SK-MEL-5 (cell line): ENCODE measurements around the gene SOCS1. TPM values are rescaled to one million over a fixed set of nuclear protein-coding genes. Genes with fewer than 3 reads are reported as not detected.

ENCODE experiments used
- DNase-seq: peaks from one replicate; pipeline ENCODE4 v3.0.0-alpha.2; 2016; ENCODE audit warnings: low read depth, low spot score
- in situ Hi-C: cut with HindIII; loops from 2 replicates; pipeline ENCODE4 v1.10.0; 2016; ENCODE audit warnings: low sequenced_read_pairs, high pct_unique_total_duplicates, low pct_unique_long_range_greater_than_20kb
- total RNA-seq: library from RNA; depleted of rRNA; stranded (reverse); fragments of >200 nt; shearing (Covaris generic); gene quantifications from 2 replicates; pipeline ENCODE4 v1.2.3, GENCODE V29; 2014

The SOCS1 gene
- total RNA-seq, 1 experiment from 2014 or later, result 1.1 TPM

DNA sequence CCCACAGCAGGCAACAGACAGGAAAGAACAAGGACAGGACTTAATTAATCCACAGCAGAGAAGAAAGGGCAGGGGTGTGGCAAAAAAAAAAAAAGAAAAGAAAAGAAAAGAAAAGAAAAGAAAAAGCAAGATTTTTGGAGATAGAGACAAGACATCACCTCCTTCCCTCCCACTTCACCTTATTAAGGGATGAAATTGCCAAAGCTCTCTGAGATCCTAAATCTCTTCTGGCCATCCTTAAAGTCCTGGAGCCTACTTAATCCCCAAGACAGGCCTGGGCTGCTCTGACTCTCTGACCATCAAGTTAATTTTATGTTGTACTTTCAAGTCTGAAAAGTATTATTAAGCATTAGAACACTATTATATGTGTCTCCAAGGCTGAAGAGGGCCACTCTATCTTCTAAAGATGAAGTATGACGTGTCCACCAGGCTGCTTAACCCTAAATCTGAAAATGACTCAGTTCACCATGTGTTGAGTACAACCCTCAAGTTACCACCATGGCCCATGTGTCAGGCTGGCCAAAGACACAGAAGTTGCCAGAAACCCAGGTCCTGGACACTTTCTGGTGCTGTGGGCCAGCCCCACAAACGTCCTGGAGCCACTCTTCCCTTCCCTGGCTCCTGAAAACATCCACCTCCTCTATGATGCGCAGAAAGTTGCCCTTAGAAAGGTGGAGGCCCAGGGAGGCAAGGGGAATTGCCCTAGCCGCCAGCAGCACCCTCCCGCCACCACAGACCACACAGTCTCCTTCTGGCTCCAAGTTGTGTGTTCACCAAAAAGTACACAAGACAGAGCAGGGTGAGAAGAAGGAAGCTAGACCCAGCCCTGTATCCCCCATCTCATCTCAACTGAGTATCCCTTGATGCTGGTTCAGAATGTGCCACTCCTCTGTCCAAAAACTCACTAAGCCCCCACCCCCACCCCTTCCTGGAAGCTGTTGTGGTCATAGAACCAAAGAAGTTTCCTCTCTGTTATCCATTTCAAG, 2.7 kb downstream of the SOCS1 start:
- no peak for DNase-seq
- in situ Hi-C loops, result no loop called here

DNA sequence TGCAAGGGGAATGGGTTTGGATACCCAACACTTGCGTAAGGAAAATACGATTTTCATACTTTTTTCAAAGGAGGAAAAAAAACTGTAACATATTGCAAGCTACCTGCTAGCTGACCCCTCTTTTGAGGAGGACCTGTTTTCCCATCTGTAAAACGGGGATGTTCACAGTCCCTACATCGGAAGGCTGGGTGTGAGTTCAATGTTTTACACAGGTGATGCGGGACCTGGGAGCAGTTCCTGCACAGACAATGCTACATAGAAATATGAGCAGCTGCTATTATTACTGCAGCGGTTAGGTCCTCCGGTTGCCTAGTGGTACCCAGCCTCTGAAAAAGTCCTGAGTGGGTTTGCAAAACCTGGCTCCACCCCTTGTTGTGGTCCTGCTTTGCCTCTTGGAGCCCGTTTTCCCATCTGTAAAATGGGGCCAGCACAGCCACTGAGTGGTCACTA, 3.5 kb downstream of the SOCS1 start:
- in situ Hi-C loops, result no loop called here
- no peak for DNase-seq

DNA sequence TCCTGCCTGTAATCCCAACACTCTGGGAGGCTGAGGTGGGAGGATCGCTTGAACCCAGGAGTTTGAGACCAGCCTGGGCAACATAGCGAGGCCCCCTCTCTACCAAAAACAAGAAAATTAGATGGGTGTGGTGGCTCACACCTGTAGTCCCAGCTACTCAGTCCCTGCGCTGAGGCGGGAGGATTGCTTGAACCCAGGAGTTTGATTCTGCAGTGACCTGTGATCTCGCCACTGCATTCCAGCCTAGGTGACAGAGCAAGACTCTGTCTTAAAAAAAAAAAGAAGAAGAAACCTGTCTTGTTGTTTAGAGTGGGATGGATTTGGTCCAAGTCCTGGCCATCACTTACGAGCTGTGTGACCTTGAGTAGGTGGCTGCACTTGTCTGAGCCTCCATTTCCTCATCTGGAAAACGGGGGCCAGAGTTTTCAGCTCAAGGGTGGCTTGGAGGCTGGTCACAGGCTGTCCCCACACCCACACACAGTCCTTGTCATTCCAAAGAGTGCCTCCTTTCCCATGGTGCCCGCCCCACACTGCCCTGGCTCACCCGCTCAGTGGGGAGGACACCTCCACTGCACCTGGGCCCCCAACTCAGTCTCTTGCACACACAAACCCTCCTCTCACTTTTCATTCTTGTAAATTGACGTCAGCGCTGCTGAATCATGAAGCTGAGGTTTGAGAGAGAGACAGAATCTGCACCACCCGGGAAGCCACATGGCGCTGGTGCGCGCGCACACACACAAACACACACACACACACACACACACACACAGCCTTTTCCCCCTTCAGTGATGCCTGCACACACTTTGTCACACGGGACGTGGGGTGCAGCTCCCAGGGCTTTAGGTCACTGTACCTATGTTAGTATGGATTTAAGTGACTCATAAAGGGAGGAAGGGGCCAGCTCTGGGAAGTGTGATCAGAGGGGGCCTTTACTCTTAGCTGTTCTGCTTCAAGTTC, 4.2 kb downstream of the SOCS1 start:
- no peak for DNase-seq

DNA sequence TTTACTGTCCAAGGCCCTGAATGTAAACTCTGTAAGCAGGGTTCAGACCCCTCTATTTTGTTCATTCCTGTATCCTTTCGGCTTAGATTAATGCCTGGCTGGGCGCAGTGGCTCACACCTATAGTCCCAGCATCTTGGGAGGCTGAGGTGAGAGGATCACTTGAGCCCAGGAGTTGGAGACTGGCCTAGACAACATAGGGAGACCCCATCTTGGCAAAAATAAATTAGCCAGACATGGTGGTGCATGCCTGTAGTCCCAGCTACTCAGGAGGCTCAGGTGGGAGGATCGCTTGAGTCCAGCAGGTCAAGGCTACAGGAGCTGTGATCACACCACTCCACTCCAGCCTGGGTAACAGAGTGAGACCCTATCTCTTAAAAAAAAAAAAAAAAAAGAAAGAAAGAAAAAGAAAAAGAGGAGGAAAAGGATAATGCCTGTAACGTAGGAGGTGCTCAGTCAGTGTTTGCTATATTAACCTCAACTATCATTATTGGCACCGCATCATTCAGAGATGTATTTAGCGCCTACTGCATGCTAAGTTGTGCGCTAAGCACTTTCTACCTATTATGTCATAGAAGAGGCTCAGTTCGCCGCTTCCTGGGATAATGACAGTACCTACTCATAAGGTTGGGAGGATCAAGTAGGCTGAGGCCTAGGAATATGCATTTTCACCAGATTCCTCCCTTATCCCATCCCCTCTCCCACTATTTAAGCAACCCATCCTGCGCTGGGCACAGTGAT, 5.0 kb downstream of the SOCS1 start:
- in situ Hi-C loops, result no loop called here
- DNase-seq, result no peak

More for the DNA sequence above, 4.2 kb downstream of the SOCS1 start:
- in situ Hi-C loops, result no loop called here

DNA sequence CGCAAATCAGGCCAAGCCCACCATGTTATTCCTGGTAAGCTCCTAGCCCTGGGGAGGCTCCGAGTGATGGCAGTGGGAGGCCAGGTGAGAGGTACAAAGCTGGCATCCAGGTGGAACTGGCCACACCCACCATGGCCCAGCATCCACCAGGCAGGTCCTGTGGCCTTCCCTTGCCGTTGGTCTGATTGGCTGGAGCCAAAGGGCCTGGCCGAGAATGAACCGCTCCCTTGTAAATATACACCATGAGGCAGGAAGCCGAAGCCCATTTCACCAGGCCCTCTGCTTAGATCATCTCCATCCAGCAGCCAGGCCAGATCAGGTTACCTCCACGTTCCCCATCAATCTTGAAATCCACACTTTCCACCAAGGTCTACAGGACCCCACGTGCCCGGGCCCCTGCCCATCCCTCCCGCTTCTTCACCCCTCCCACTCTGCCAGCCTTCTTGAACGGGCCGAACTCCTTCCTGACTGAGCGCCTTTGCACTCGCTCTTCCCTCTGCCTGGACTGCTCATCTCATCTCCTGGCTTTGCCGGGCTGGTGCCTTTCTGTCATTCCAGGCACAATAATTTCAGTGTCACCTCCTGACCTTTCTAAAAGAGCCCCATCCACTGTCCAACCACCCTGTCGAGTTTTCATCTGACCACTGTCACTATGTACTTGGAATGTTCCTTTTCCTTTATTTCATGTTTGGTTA, 5.8 kb downstream of the SOCS1 start:
- in situ Hi-C loops, result no loop called here
- no peak for DNase-seq

DNA sequence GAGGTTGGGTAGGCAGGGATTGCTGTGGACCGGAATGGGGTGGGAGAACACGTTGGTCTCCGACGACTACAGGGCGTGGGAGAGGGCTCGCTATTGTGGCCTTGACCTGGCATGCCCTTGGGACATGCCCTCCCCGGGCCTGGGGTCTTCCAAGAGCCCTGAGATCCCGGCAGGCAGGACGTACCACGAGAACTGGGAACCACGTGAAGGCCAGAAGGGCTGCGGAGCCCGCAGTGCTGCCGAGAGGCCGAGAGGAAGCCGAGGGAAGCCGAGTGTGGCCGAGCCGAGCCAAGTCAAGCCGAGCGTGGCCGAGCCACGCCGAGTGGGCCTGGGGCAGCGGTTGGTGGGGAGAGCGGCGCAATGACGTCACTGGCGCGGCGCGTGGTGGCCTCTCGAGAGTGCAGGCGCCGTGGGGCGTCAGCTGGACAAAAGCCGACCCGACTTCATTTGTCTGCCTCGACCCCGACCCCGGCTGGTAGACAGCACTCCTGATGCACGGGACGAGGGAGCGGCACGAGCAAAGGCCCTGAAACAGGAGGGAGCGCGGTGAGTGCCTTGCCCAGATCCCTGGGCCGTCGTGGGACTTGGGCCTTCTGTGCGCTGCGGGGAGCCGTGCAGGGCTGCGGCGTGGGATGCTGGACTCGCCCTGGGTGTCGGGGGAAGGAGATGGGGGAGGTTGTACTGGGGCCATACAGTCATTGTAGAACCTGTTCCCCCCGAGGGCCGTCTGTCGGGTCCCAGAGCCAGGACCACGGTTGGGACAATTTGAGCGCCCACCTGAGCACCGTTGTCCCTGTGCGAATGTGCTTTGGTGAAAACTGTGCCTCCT, 6.6 kb downstream of the SOCS1 start:
- DNase-seq, result no peak
- in situ Hi-C loops, result no loop called here

DNA sequence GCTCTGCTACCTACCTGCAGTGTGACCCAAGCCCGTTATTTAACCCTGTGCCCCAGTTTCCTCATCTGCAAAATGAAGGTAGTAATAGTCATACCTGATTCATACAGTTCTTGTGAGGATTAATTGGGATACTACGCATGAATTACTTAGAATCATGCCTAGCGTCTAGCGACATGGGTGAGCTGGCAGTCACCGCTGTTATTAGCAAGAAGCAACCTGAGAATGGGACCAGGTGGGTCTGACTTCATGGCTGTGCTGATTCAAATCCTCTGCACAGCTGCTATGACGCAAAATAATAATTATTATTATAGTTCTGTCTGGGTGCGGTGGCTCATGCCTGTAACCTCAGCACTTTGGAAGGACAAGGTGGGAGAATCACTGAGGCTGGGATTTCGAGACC, 7.9 kb downstream of the SOCS1 start:
- in situ Hi-C loops, result no loop called here
- DNase-seq, result no peak

DNA sequence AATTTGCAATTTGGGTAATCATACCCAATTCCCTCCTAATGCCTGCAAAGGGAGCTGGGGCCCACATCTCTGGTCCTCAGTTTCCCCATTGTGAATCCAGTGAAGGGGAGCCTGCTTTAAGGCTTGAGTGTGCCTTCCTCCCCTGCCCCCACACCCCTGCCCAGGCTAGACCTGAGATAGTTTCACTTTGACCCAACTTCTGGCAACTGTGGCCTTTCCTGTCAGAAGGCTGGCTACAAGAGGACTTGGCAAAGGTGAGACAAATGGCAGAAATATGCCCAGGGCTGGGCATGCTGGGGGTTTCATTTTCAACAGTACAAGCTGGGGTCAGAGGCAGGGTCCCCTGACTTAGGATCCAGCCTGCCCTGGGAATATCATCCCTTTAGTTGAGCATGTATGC, 10.0 kb downstream of the SOCS1 start:
- in situ Hi-C loops, result no loop called here
- DNase-seq, result no peak

DNA sequence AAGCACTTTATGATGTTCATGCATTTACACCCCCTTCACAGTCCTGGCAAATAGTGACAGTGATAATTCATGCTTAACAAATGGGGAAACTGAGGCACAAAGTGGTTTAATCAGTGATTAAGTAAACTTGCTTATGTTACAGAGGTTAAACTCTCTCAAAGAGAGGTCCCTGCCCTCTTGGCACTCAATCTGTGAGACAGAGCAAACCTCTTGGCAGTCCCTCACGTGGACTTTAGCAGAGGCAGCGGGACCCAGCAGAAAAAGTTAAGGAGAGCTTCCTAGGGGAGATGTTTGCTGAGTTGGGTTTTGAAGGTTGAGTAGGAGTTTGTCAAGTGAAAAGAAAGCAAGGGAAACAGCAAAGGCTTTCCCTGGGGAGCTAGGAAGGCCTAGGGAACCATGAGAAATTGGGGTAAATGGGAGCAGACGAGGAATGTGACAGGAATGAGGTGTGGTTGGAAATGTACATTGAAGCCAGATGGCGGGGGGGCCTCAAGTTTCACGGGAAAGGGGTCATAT, 10.7 kb downstream of the SOCS1 start:
- in situ Hi-C loops, result no loop called here
- no peak for DNase-seq

DNA sequence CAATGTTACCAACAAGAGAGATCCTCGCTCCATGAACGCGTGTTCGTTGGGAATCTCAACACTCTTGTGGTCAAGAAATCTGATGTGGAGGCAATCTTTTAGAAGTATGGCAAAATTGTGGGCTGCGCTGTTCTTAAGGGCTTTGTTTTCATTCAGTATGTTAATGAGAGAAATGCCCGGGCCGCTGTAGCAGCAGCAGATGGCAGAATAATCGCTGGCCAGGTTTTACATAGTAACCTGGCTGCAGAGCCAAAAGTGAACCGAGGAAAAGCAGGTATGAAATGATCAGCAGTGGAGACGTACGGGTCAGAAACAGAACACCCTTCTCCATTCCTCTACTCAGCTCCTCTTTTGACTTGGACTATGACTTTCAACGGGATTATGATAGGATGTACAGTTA, 13.3 kb downstream of the SOCS1 start:
- no peak for DNase-seq
- in situ Hi-C loops, result no loop called here

DNA sequence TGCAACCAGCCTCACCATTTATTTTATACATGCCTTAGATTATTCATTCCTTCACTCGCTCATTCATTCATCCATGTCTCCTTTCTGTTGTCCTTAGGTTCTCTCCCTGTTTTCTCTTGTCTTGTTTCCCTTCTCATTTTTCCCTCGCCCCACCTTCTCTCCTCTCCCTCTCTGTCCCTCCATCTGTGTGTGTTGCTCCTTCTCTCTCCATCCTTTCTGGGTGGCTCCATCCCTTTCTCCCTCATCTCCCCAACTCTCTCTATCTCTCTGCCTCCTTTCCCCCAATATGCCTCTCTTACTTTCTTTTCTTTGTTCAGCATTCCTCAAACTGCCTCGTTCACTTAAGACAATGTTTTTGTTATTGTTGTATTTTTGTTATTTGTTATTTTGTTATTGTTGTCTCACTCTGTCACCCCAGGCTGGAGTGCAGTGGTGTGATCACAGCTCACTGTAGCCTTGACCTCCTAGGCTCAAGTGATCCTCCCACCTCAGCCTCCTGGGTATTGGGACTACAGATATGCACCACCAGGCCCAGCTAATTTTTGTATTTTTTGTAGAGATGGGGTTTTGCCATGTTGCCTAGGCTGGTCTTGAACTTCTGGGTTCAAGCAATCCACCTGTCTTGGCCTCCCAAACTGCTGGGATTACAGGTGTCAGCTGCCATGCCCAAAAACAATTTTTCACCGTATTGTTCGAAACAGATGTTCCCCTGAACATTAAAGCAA, 14.4 kb downstream of the SOCS1 start:
- in situ Hi-C loops, result no loop called here
- DNase-seq, result no peak

DNA sequence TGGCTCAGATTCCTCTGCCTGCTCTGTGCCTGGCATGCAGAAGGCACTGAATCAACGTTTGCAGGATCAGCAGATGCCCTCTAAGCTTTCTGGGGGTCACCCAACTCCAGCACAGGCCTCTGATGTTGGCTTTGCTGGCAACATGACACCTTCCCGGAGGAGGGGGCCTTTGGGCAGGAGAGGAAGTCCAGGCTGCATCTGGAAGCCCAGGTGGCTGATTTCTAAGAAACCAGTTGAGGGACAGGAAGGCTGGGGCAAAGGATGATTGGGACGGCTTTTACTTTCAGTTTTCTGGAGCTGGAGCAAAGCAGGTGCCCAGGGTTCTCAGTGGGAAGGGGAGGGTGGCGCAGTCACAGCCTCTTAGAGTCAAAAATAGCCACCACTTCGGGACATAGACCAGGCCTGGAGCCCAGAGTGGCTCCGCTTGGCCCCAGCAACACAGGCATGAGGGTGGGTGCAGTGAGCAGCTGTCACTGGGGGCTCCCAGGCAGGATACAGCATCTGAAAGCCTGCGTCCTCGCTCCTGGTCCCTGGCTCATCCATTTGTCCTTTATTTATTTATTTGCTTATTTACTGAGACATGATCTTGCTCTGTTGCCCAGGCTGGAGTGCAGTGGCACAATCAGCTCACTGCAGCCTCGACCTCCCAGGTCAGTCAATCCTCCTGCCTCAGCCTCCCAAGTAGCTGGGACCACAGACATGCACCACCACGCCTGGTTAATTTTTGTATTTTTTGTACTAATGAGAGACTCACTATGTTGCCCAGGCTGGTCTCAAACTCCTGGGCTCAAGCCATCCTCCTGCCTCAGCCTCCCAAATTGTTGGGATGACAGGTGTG, 15.1 kb downstream of the SOCS1 start:
- no peak for DNase-seq
- in situ Hi-C loops, result no loop called here

DNA sequence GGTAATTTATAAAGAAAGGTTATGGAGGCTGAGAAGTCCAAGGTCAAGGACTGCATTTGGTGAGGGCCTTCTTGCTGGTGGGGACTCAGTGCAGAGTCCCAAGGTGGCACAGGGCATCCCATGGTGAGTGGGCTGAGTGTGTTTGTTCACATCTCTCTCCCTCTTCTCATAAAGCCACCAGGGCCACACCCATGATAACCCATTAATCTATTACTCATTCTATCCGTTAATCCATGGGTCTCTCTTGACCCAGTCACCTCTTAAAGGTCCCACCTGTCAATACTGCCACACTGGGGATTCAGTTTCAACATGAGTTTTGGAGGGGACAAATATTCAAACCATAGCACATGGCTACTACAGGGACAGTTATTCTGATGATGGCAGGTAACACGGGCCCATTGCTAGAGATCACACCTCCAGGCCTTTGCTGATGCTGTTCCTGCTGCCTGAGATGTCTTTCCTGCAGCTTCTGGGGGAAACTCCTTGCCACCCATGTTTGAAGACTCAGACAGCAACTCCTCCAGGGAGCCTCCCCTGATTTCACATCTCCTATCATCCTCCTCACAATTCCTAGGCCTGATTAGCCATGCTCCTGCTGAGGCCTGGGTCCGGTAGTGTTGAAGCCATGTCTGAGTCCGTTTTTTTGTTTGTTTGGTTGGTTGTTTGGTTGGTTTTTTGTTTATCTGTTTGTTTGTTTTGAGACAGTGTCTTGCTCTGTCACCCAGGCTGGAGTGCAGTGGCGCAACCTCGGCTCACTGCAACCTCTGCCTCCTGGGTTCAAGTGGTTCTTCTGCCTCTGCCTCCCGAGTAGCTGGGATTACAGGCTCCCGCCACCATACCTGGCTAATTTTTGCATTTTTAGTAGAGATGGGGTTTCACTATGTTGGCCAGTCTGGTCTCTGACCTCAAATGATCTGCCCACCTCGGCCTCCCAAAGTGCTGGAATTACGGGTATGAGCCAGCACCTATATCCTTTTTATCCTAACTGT, 16.1 kb downstream of the SOCS1 start:
- in situ Hi-C loops, result no loop called here

More for the DNA sequence above, 16.1 kb downstream of the SOCS1 start:
- no peak for DNase-seq
